Muscle of leg (tissue), 11 donors: ENCODE data around the gene LRMDA. TPM values are rescaled to one million over a fixed set of nuclear protein-coding genes. Genes with fewer than 3 reads are reported as not detected.

Experiments used
- DNase-seq: peaks from one replicate; pipeline ENCODE4 v3.0.0; 2013
- H3K27ac ChIP-seq: one replicate; pipeline ENCODE4 v1.5.1; 2013; ENCODE audit warnings: mild to moderate bottlenecking, low read length, control low read depth
- H3K27me3 ChIP-seq: one replicate; pipeline ENCODE4 v1.6.1; 2013; ENCODE audit warnings: low read length; ENCODE audit not compliant: control insufficient read depth, insufficient read depth
- H3K36me3 ChIP-seq: one replicate; pipeline ENCODE4 v1.6.1; 2013; ENCODE audit warnings: low read length; ENCODE audit not compliant: control insufficient read depth, insufficient read depth
- H3K4me1 ChIP-seq: one replicate; pipeline ENCODE4 v1.6.1; 2013; ENCODE audit warnings: low read length; ENCODE audit not compliant: control insufficient read depth, insufficient read depth
- H3K4me3 ChIP-seq: one replicate; pipeline ENCODE4 v1.5.1; 2013; ENCODE audit warnings: low read length, control low read depth
- H3K9me3 ChIP-seq: replicated peaks from 2 replicates; pipeline ENCODE4 v1.6.1; 2013; ENCODE audit warnings: low read depth, low read length; ENCODE audit not compliant: control insufficient read depth
- WGBS: methylation state at CpG from one replicate; pipeline ENCODE4 v1.1.5; 2013; ENCODE audit warnings: missing lambda C conversion rate; ENCODE audit not compliant: insufficient coverage; 5-methylcytosine and 5-hydroxymethylcytosine counted together
- polyA plus RNA-seq, 8 donors: library from polyadenylated mRNA; unstranded; fragments of 120-200 nt; gene quantifications; one replicate each; pipeline versions ENCODE4 v1.2.1 to v1.2.3, GENCODE V29; 2013; ENCODE audit warnings: inconsistent platforms in 1 of 8, low replicate concordance in 1 of 8; ENCODE audit not compliant: insufficient read length in 8 of 8, insufficient read depth in 1 of 8
- total RNA-seq: library from RNA; stranded (reverse); fragments of 120-200 nt; gene quantifications from one replicate; pipeline ENCODE4 v1.2.4, GENCODE V29; 2013

The LRMDA gene
- total and polyA plus RNA-seq, 9 donors = 4.8 to 7.9 (median 5.7) TPM

DNA sequence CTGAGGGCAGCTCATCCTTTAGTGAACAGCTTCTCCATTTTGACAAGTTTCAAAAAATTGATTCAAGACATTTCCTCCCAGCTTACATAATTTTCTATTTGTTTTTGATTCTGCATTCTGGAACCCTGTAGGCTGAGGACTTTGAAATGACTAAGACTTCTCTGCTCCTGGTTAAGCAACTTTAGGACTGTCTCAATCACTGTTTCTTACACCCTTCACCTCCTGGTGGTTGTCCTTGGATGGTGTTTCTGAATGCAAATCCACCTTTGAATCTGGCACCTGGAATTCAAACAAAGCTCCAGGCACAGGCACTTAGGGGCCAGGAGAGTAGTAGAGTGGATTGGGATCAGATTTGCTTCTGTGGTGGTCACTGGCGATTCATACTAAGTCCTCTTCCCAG, 595.5 kb downstream of the LRMDA start:
- no CpG with 5 or more reads among the region's 1 CpG for WGBS
- no peaks in the 10 kb centered on the region for H3K27me3 ChIP-seq
- no peak for DNase-seq
- no peaks in the 10 kb centered on the region for H3K9me3 ChIP-seq
- no peaks in the 10 kb centered on the region for H3K36me3 ChIP-seq
- no peak overlapping the region for H3K27ac ChIP-seq
- no peaks in the 10 kb centered on the region for H3K4me1 ChIP-seq
- H3K4me3 ChIP-seq = no peak overlapping the region

DNA sequence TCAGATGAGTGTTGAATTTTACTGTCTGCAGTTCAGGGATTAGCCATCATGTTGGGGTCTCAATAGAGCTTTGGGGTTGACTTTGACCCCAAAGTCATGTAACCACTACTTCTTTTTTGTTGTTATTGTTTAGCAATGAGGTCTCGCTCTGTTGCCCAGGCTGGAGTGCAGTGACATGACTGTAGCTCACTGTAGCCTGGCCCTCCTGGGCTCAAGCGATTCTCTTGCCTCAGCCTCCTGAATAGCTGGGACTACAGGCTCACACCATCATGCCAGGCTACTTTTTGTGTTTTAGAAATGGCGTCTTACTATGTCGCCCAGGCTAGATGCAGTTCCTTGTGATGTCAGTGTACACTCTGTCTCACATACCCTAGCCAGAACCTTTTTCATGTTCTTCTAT, 598.4 kb downstream of the LRMDA start:
- Histone ChIP-seq H3K27me3 (peaks cover 4% of the 10 kb centered on the region), H3K27ac (no peak overlapping the region), H3K4me1 (peaks cover 14% of the 10 kb centered on the region), H3K9me3 (no peaks in the 10 kb centered on the region), H3K4me3 (no peak overlapping the region), H3K36me3 (no peaks in the 10 kb centered on the region)
- WGBS = 95% methylated on average over 2 of the region's 4 CpGs
- no peak for DNase-seq

DNA sequence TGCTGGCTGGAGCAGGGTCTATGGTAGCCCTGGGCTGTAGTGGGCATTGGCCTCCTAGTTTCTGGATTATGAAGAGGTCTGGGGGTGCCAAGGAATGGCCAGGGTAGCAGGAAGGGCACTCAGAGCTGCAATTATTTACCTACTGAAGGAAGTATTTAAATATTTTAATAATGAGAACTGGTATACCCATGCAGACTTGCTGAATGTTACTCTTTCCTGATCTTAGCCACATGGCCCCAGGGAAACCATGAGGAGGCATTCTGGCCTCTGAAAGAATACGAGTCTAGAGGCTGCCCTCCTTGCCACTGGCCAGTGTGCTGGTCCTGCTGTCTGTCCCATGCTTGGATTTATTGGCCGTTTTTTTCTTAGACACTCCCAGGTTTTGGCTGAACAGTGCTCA, 599.7 kb downstream of the LRMDA start:
- Histone ChIP-seq H3K4me1 (peaks cover 25% of the 10 kb centered on the region), H3K9me3 (no peaks in the 10 kb centered on the region), H3K27ac (no peak overlapping the region), H3K27me3 (peaks cover 4% of the 10 kb centered on the region), H3K4me3 (no peak overlapping the region), H3K36me3 (no peaks in the 10 kb centered on the region)
- 81% methylated on average over 2 of the region's 2 CpGs for WGBS
- DNase-seq = no peak

- Histone ChIP-seq H3K9me3 (no peaks in the 10 kb centered on the region), H3K27me3 (peaks cover 4% of the 10 kb centered on the region), H3K4me3 (no peak overlapping the region), H3K4me1 (peaks cover 28% of the 10 kb centered on the region), H3K36me3 (no peaks in the 10 kb centered on the region), H3K27ac (no peak overlapping the region)
- WGBS = 75% methylated on average over 11 of the region's 14 CpGs
- no peak for DNase-seq
Measured at GRCh38 chr10:76031769-76032699, 600.6 kb downstream of the LRMDA start.

GRCh38 chr10:76032700-76033039, 601.2 kb downstream of the LRMDA start:
- no peak for DNase-seq
- no peaks in the 10 kb centered on the region for H3K36me3 ChIP-seq
- H3K27ac ChIP-seq = no peak overlapping the region
- peaks cover 4% of the 10 kb centered on the region for H3K27me3 ChIP-seq
- H3K4me1 ChIP-seq = peaks cover 28% of the 10 kb centered on the region
- H3K9me3 ChIP-seq = no peaks in the 10 kb centered on the region
- no peak overlapping the region for H3K4me3 ChIP-seq
- no CpG with 5 or more reads among the region's 3 CpGs for WGBS

DNA sequence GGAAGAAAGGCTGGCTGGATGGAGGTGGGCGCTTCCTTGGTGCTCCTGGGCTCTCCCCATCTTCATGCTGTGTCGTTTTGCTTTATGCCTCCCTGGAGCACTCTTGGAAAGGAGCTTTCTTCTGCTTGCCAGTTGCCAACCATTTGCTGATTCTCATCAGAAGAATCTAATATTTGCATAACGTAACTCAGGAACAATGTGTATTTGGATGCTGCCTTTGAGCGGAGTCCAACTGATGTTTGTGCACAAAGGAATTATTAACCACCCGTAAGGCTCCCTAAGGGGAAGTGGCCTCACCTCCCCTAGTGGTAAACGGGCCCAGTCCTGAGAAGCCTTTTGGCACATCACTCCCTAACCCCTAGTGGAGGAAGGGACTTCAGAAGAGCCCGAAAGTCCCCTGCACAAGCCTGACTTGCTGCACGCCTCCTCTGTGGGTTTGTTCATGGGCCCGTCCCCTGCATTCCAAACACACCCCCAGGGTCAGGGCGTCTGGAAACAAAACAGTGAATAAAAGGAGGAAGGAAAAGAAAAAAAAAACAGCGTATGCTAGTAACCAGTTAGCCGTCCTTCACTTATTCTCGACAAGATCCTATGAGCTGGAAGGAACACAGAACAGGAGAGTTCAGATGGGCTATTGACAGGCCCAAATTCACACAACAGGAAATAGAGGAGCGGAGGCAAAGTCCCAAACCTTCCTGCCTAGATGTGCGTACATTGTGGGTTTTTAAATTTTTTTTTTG, 602.2 kb downstream of the LRMDA start:
- 54% methylated on average over 2 of the region's 15 CpGs for WGBS

GRCh38 chr10:76034353-76035205, 603.2 kb downstream of the LRMDA start:
- peak; percentile 27 for DNase-seq

More for the DNA sequence above, 602.2 kb downstream of the LRMDA start:
- Histone ChIP-seq H3K27ac (no peak overlapping the region), H3K36me3 (no peaks in the 10 kb centered on the region), H3K4me3 (no peak overlapping the region), H3K27me3 (peaks cover 4% of the 10 kb centered on the region), H3K4me1 (peaks cover 28% of the 10 kb centered on the region), H3K9me3 (peaks cover 4% of the 10 kb centered on the region)
- peak; percentile 52 for DNase-seq

GRCh38 chr10:76035206-76036110, 604.0 kb downstream of the LRMDA start:
- H3K4me1 ChIP-seq = peaks cover 28% of the 10 kb centered on the region
- H3K27ac ChIP-seq = peak overlapping the region; percentile 13
- no peaks in the 10 kb centered on the region for H3K36me3 ChIP-seq
- H3K9me3 ChIP-seq = peaks cover 8% of the 10 kb centered on the region
- H3K27me3 ChIP-seq = peaks cover 4% of the 10 kb centered on the region
- 71% methylated on average over 9 of the region's 20 CpGs for WGBS
- peak; percentile 21 for DNase-seq
- H3K4me3 ChIP-seq = no peak overlapping the region

More at GRCh38 chr10:76034353-76035205, 603.2 kb downstream of the LRMDA start:
- H3K36me3 ChIP-seq = no peaks in the 10 kb centered on the region
- H3K27ac ChIP-seq = no peak overlapping the region
- H3K4me1 ChIP-seq = peaks cover 28% of the 10 kb centered on the region
- peaks cover 4% of the 10 kb centered on the region for H3K27me3 ChIP-seq
- no peak overlapping the region for H3K4me3 ChIP-seq
- peaks cover 8% of the 10 kb centered on the region for H3K9me3 ChIP-seq
- 38% methylated on average over 9 of the region's 23 CpGs for WGBS
